Measurements from ENCODE around the gene TLDC2.

TLDC2 gene

DNA sequence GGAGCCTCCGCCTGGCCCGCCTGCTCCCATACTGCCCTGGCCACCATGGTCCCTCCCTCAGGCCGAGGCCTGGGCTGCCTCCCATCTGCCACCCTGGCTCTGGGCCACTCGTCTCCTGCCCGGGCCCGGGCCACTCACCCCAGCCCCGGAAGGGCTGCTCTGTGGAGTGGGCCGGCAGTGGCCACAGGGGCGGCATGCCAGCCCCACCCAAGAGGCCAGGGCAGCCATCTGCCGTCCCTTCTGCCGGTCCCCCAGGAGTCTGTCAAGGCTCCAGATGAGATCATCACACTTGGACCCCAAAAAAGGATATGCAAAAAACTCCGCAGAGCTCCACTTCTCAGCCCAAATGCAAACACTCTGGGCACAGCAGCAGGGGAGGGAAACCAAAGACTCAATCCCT, 23.8 kb upstream of the TLDC2 start:
- H3K27me3 ChIP-seq (ENCODE audit: insufficient read depth, poor library complexity, severe bottlenecking), result no peaks in the 10 kb centered on the region
- no peak for TF ChIP-seq SPI1 (IDR thresholded peaks at IDR 0.05; ENCODE audit: borderline replicate concordance, low read depth)
- no peak for TF ChIP-seq GABPA (IDR thresholded peaks at IDR 0.05; ENCODE audit: low read depth)
- no peak for TF ChIP-seq POLR2AphosphoS5 (IDR thresholded peaks at IDR 0.05; ENCODE audit: low read depth)
- TF ChIP-seq, protein P1, sequence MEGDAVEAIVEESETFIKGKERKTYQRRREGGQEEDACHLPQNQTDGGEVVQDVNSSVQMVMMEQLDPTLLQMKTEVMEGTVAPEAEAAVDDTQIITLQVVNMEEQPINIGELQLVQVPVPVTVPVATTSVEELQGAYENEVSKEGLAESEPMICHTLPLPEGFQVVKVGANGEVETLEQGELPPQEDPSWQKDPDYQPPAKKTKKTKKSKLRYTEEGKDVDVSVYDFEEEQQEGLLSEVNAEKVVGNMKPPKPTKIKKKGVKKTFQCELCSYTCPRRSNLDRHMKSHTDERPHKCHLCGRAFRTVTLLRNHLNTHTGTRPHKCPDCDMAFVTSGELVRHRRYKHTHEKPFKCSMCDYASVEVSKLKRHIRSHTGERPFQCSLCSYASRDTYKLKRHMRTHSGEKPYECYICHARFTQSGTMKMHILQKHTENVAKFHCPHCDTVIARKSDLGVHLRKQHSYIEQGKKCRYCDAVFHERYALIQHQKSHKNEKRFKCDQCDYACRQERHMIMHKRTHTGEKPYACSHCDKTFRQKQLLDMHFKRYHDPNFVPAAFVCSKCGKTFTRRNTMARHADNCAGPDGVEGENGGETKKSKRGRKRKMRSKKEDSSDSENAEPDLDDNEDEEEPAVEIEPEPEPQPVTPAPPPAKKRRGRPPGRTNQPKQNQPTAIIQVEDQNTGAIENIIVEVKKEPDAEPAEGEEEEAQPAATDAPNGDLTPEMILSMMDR (IDR thresholded peaks at IDR 0.05; ENCODE audit: insufficient read depth, low read length), result no peak
- TF ChIP-seq, protein P2, sequence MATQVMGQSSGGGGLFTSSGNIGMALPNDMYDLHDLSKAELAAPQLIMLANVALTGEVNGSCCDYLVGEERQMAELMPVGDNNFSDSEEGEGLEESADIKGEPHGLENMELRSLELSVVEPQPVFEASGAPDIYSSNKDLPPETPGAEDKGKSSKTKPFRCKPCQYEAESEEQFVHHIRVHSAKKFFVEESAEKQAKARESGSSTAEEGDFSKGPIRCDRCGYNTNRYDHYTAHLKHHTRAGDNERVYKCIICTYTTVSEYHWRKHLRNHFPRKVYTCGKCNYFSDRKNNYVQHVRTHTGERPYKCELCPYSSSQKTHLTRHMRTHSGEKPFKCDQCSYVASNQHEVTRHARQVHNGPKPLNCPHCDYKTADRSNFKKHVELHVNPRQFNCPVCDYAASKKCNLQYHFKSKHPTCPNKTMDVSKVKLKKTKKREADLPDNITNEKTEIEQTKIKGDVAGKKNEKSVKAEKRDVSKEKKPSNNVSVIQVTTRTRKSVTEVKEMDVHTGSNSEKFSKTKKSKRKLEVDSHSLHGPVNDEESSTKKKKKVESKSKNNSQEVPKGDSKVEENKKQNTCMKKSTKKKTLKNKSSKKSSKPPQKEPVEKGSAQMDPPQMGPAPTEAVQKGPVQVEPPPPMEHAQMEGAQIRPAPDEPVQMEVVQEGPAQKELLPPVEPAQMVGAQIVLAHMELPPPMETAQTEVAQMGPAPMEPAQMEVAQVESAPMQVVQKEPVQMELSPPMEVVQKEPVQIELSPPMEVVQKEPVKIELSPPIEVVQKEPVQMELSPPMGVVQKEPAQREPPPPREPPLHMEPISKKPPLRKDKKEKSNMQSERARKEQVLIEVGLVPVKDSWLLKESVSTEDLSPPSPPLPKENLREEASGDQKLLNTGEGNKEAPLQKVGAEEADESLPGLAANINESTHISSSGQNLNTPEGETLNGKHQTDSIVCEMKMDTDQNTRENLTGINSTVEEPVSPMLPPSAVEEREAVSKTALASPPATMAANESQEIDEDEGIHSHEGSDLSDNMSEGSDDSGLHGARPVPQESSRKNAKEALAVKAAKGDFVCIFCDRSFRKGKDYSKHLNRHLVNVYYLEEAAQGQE (IDR thresholded peaks at IDR 0.05; ENCODE audit: insufficient replicate concordance, low read depth), result no peak
- no peak overlapping the region for H3K27ac ChIP-seq (replicated peaks)
- H3K4me3 ChIP-seq (replicated peaks; ENCODE audit: insufficient read depth, low read length), result no peak overlapping the region
- DNase-seq (ENCODE audit: low read depth in 1 of 2, low spot score in 1 of 2), result no peak

DNA sequence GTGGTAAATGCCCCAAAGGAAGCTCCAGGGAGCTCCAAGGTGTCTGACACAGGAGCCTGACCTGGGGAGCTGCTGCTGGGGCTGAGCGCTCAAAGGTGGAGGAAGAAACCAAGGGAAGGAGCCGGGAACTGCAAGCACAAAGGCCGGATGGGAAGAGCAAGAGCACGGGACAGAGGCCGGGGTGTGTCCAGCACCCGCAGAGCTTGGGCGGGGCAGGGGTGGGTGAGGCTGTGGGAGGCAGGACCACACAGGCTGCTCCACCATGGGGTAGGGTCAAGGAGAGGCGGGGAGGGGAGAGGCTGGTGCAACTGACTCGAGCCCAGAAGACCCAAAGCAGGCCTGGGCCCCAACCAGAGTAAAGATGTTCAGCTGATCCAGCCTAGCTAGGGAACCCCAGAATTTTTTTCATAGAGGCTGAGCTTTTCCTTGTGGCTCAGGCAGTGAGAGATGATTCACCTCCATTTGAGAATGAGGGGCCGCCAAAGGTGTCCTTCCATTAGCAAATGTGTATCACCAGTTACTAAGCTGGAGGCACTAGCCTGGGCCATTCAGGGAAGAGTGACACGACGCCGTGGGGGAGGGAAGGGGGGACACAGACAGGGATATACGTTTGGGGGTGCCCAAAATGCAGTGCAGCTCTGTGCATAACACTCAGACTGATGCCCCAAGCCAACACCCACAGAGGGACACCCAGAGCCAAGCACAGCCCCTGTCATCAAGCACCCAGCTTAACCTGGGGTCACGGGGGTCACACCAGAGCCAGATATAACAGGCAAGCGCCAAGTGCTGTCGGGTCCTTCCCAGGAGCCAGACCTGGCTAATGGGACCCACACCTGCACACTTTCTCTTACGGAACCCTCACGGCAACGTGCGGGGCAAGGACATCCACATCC, 21.3 kb upstream of the TLDC2 start:
- H3K27me3 ChIP-seq (ENCODE audit: insufficient read depth, poor library complexity, severe bottlenecking), result no peaks in the 10 kb centered on the region
- DNase-seq (ENCODE audit: low read depth in 1 of 2, low spot score in 1 of 2), result no peak
- no peak for TF ChIP-seq GABPA (IDR thresholded peaks at IDR 0.05; ENCODE audit: low read depth)
- TF ChIP-seq POLR2AphosphoS5 (IDR thresholded peaks at IDR 0.05; ENCODE audit: low read depth), result no peak
- TF ChIP-seq, protein P2 (IDR thresholded peaks at IDR 0.05; ENCODE audit: insufficient replicate concordance, low read depth), result no peak
- TF ChIP-seq SPI1 (IDR thresholded peaks at IDR 0.05; ENCODE audit: borderline replicate concordance, low read depth), result no peak
- TF ChIP-seq, protein P1 (IDR thresholded peaks at IDR 0.05; ENCODE audit: insufficient read depth, low read length), result no peak
- H3K4me3 ChIP-seq (replicated peaks; ENCODE audit: insufficient read depth, low read length), result no peak overlapping the region
- H3K27ac ChIP-seq (replicated peaks), result no peak overlapping the region

DNA sequence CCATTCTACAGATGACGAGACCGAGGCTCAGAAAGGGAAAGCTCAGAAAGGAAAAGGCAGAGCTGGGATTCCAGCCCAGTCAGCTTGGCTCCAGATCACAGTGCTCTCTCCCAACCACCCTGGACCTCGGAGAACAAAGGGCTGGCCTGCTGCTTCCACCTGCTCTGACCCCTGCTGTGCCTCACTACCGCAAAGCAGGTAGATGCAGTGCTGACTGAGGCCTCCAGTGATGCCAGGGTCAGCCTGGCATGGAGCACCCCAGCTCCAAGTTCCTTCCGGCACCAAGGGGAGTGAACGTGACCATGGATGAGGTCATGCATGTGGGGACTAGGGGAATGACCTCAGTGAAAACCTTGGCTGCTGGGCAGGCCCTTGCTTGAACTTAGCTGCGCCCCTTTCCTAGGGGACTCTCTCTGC, 20.7 kb upstream of the TLDC2 start:
- H3K27me3 ChIP-seq (ENCODE audit: insufficient read depth, poor library complexity, severe bottlenecking), result no peaks in the 10 kb centered on the region
- H3K27ac ChIP-seq (replicated peaks), result no peak overlapping the region

More for the DNA sequence above, 20.7 kb upstream of the TLDC2 start:
- DNase-seq (ENCODE audit: low read depth in 1 of 2, low spot score in 1 of 2), result no peak
- H3K4me3 ChIP-seq (replicated peaks; ENCODE audit: insufficient read depth, low read length), result no peak overlapping the region
- TF ChIP-seq, protein P2 (IDR thresholded peaks at IDR 0.05; ENCODE audit: insufficient replicate concordance, low read depth), result no peak
- TF ChIP-seq, protein P1 (IDR thresholded peaks at IDR 0.05; ENCODE audit: insufficient read depth, low read length), result no peak
- TF ChIP-seq POLR2AphosphoS5 (IDR thresholded peaks at IDR 0.05; ENCODE audit: low read depth) (no peak), SPI1 (IDR thresholded peaks at IDR 0.05; ENCODE audit: borderline replicate concordance, low read depth) (no peak), GABPA (IDR thresholded peaks at IDR 0.05; ENCODE audit: low read depth) (no peak)
